ENCODE results near the gene PCDHGA12. TPM values are rescaled to one million over a fixed set of nuclear protein-coding genes. Genes with fewer than 3 reads are reported as not detected.

Gene PCDHGA12
- total and polyA plus RNA-seq, 2 donors (not counting 1 experiment from before 2014, with no cell fraction given): 0.27 to 2.8 TPM

DNA sequence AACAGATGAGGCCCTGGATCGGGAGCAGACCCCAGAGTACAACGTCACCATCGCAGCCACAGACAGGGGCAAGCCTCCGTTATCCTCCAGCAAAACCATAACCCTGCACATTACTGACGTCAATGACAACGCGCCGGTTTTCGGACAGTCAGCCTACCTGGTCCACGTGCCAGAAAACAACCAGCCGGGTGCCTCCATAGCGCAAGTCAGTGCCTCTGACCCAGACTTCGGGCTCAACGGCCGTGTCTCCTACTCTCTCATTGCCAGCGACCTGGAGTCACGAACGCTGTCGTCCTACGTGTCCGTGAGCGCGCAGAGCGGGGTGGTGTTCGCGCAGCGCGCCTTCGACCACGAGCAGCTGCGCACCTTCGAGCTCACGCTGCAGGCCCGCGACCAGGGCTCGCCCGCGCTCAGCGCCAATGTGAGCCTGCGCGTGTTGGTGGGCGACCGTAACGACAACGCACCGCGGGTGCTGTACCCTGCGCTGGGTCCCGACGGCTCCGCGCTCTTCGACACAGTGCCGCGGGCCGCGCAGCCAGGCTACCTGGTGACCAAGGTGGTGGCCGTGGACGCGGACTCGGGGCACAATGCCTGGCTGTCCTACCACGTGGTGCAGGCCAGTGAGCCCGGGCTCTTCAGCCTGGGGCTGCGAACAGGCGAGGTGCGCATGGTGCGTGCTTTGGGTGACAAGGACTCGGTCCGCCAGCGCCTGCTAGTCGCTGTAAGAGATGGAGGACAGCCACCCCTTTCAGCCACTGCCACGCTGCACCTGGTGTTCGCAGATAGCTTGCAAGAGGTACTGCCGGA lies 11.0 kb upstream of the PCDHGA12 start:
- CTCF ChIA-PET: interaction anchor here (2.5 to 3.4 kb wide), 5 partner anchors 12 to 145 kb away, joined by 14 to 30 read pairs (median 21); partner anchors contain the start of genes PCDHGA12 and PCDHGB3
- peak overlapping the region; percentile 43 for H3K27ac Mint-ChIP-seq

More for the DNA sequence above, 11.0 kb upstream of the PCDHGA12 start:
- Histone ChIP-seq H3K4me3 (ENCODE audit: control extremely low read depth in 1 of 5, extremely low read depth in 1 of 5, insufficient read depth in 1 of 5, low read depth in 2 of 5, low read length in 4 of 5) (no peak overlapping the region), H2AFZ (ENCODE audit: insufficient read depth, low read depth, low read length, poor library complexity, severe bottlenecking) (no peak overlapping the region), H3K9me3 (ENCODE audit: control extremely low read depth in 1 of 3, control insufficient read depth in 2 of 3, insufficient read depth in 1 of 3, low read length in 2 of 3) (peaks cover 2 to 66% (median 54%) of the 10 kb centered on the region in 3 donors), H4K20me1 (ENCODE audit: control insufficient read depth, insufficient read depth, low read length, poor library complexity, severe bottlenecking) (no peaks in the 10 kb centered on the region), H3K36me3 (replicated peaks in 1 of 2; ENCODE audit: control extremely low read depth in 1 of 2, control insufficient read depth in 1 of 2, extremely low read depth in 1 of 2, insufficient read depth in 2 of 2, low read length in 1 of 2) (no peaks in the 10 kb centered on the region), H3K27ac (ENCODE audit: low read length in 2 of 2) (no peak overlapping the region), H3K27me3 (replicated peaks in 1 of 4; ENCODE audit: control extremely low read depth in 1 of 4, control insufficient read depth in 3 of 4, insufficient read depth in 4 of 4, low read length in 3 of 4) (peaks cover 2 to 73% (median 61%) of the 10 kb centered on the region in 4 experiments), H3K79me2 (ENCODE audit: control insufficient read depth, insufficient read depth, low read length) (no peaks in the 10 kb centered on the region), H3K9ac (ENCODE audit: low read length) (no peak overlapping the region), H3K4me2 (replicated peaks; ENCODE audit: low read depth, low read length, poor library complexity, severe bottlenecking) (no peak overlapping the region), H3K4me1 (ENCODE audit: control insufficient read depth in 2 of 2, insufficient read depth in 2 of 2, low read length in 2 of 2) (peaks cover 10 to 14% of the 10 kb centered on the region in 2 donors)
- ATAC-seq (ENCODE audit: low read depth) (no peak), DNase-seq (no peak)
- POLR2A ChIA-PET: no interaction called here
- H3K4me1 Mint-ChIP-seq: peaks cover 19% of the 10 kb centered on the region
- intact Hi-C loops (cut with micrococcal nuclease): loop anchor here (10.0 kb wide), 1 partner anchor 94 kb away; the partner anchor contains the start of gene TAF7
- no peak for TF ChIP-seq EZH2 (IDR thresholded peaks at IDR 0.05; ENCODE audit: borderline replicate concordance, insufficient read depth, low read depth, low read length, poor library complexity, severe bottlenecking)
- TF ChIP-seq, protein P1, sequence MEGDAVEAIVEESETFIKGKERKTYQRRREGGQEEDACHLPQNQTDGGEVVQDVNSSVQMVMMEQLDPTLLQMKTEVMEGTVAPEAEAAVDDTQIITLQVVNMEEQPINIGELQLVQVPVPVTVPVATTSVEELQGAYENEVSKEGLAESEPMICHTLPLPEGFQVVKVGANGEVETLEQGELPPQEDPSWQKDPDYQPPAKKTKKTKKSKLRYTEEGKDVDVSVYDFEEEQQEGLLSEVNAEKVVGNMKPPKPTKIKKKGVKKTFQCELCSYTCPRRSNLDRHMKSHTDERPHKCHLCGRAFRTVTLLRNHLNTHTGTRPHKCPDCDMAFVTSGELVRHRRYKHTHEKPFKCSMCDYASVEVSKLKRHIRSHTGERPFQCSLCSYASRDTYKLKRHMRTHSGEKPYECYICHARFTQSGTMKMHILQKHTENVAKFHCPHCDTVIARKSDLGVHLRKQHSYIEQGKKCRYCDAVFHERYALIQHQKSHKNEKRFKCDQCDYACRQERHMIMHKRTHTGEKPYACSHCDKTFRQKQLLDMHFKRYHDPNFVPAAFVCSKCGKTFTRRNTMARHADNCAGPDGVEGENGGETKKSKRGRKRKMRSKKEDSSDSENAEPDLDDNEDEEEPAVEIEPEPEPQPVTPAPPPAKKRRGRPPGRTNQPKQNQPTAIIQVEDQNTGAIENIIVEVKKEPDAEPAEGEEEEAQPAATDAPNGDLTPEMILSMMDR (IDR thresholded peaks at IDR 0.05): no peak
- H3K9me3 Mint-ChIP-seq (ENCODE audit: insufficient read depth): peaks cover 11% of the 10 kb centered on the region
- peaks cover 62% of the 10 kb centered on the region for H3K27me3 Mint-ChIP-seq
- H3K4me3 Mint-ChIP-seq: no peak overlapping the region
- WGBS (ENCODE audit: insufficient coverage): 54% methylated on average over 74 of the region's 74 CpGs

Measured in B cell (primary cell).